NT2/D1 (cell line): ENCODE data around the gene CAMK2B.

Experiments used
- SUZ12 ChIP-seq: IDR thresholded peaks from 2 replicates; pipeline ENCODE4 v1.6.1; 2011; ENCODE audit not compliant: insufficient read length, insufficient read depth; ENCODE audit errors: extremely low read depth
- ZNF274 ChIP-seq: IDR thresholded peaks from 2 replicates; pipeline ENCODE4 v1.6.1; 2011; ENCODE audit warnings: mild to moderate bottlenecking, low read depth, low read length

DNA sequence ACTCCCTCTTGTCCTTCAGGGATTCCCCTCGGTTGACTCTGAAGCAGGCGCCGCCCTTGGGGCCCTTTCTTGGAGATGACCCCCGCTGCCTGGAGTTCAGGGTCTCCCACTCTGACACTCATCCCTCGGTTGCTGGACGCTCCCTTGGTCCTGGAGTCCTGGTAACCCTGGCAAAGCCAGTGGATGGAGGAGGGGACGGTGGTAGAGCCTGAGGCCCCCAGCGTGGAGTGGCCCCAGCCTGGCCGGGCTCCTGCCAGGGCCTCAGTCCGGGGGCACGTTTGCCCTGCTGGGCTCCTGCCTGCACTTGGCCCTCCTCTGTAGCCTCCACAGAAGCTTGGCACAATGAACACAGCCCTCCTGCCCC lies 9.3 kb upstream of the CAMK2B start:
- TF ChIP-seq ZNF274 = no peak
- no peak for TF ChIP-seq SUZ12
